Esophagus muscularis mucosa (tissue), 4 donors: Measurements from ENCODE around the gene PLEK2. TPM values are rescaled to one million over a fixed set of nuclear protein-coding genes. Genes with fewer than 3 reads are reported as not detected.

ENCODE experiments used
- DNase-seq: peaks from one replicate; pipeline ENCODE4 v3.0.0-alpha.2; 2017; ENCODE audit errors: extremely low spot score
- H3K27ac ChIP-seq, 4 donors: fragments of 200-600 bp; sonication (generic); replicated peaks in 1 of 4; 1 replicate in 3 of 4; 2 replicates in 1 of 4; pipeline ENCODE4 v1.5.1; 2016 to 2019; ENCODE audit warnings: mild to moderate bottlenecking in 1 of 4
- H3K27me3 ChIP-seq, 4 donors: fragments of 200-600 bp; sonication (generic); one replicate each; pipeline versions ENCODE4 v1.5.1 to v1.6.0; 2016 to 2019
- H3K36me3 ChIP-seq, 4 donors: fragments of 200-600 bp; sonication (generic); one replicate each; pipeline ENCODE4 v1.5.1; 2016 to 2019
- H3K4me1 ChIP-seq, 4 donors: fragments of 200-600 bp; sonication (generic); one replicate each; pipeline ENCODE4 v1.5.1; 2016 to 2019
- H3K4me3 ChIP-seq, 4 donors: fragments of 200-600 bp; sonication (generic); 1 replicate in 2 of 4; 2 replicates in 2 of 4; pipeline ENCODE4 v1.5.1; 2016 to 2019; ENCODE audit warnings: mild to moderate bottlenecking in 4 of 4, moderate library complexity in 1 of 4
- H3K9me3 ChIP-seq, 4 donors: fragments of 200-600 bp; sonication (generic); 1 replicate in 3 of 4; 2 replicates in 1 of 4; pipeline ENCODE4 v1.5.1; 2016 to 2019
- EP300 ChIP-seq: sonication (generic); formaldehyde crosslinking; IDR thresholded peaks from one replicate; pipeline ENCODE4 v1.6.1; 2017; ENCODE audit warnings: antibody characterized with exemption
- POLR2A ChIP-seq: fragments of 450-650 bp; IDR thresholded peaks from one replicate; pipeline ENCODE4 v1.6.1; 2017; ENCODE audit warnings: antibody characterized with exemption, moderate library complexity, mild to moderate bottlenecking, low read depth
- POLR2AphosphoS5 ChIP-seq, 2 donors: sonication (generic); formaldehyde crosslinking; IDR thresholded peaks; one replicate each; pipeline ENCODE4 v1.6.1; 2017; ENCODE audit warnings: antibody characterized with exemption in 2 of 2
- WGBS: methylation state at CpG from one replicate; pipeline ENCODE4 v1.1.5; 2018; 5-methylcytosine and 5-hydroxymethylcytosine counted together
- intact Hi-C: fragments of 100-400 bp; cut with DNase I; formaldehyde crosslinking; loops from one replicate; pipeline ENCODE4 v1.15.1; 2023
- total RNA-seq, 4 donors: library from RNA; depleted of rRNA; stranded (reverse); fragments of >200 nt; gene quantifications; one replicate each; pipeline versions ENCODE4 v1.1.0 to v1.2.1, GENCODE V29; 2016
- TF ChIP-seq, protein P1 (sequence below), 3 experiments: fragments of 200-600 bp in 2 of 3; fragments of 450-650 bp in 1 of 3; sonication (generic) in 2 of 3; IDR thresholded peaks; one replicate each; pipeline ENCODE4 v1.5.1; 2017 to 2019; ENCODE audit warnings: antibody characterized with exemption in 3 of 3, mild to moderate bottlenecking in 2 of 3, moderate library complexity in 1 of 3

The PLEK2 gene
- total RNA-seq, 4 donors from 2014 or later = 0.40 to 0.66 (median 0.65) TPM; not detected in 1

DNA sequence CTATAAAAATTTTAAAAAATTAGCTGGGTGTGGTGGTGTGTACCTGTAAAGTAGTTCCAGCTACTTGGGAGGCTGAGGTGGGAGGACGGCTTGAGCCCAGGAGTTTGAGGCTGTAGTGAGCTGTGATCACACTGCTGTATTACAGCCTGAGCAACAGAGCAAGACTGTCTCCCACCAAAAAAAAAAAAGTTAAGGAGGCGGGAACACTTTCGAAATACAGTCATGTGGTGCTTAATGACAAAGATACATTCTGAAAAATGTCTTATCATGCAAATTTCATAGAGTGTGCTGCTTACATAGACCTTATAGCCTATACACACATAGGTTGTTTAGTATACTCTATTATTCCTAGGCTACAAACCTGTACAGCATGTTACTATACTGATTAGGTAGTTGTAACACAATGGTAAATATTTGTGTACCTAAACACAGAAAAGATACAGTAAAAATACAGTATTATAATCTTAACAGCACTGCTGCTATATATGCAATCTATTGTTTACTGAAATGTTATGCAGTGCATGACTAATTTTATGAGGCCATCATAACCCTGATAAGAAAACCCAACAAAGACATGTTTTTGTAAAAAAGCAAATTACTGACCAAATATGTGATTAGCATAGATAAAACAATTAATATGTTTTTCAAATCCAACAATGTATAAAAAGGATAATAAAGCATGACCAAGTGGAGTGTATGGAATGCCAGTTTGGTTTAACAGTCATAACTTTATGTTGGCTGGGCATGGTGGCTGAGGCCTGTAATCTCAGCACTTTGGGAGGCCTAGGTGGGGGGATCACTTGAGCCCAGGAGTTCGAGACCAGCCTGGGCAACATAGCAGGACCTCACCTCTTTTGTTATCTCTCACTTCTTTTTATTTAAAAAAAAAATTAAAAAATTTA lies 40.5 kb downstream of the PLEK2 start:
- peaks cover 31 to 100% (median 75%) of the 10 kb centered on the region in 4 donors for H3K36me3 ChIP-seq
- H3K4me1 ChIP-seq = peaks cover 0 to 18% (median 8%) of the 10 kb centered on the region in 4 donors
- no peaks in the 10 kb centered on the region for H3K27me3 ChIP-seq
- 96% methylated on average over 4 of the region's 4 CpGs for WGBS
- no peaks in the 10 kb centered on the region for H3K9me3 ChIP-seq
- TF ChIP-seq EP300 (no peak), POLR2AphosphoS5 (IDR thresholded peaks at IDR 0.05) (no peak), POLR2A (no peak)
- TF ChIP-seq, protein P1, sequence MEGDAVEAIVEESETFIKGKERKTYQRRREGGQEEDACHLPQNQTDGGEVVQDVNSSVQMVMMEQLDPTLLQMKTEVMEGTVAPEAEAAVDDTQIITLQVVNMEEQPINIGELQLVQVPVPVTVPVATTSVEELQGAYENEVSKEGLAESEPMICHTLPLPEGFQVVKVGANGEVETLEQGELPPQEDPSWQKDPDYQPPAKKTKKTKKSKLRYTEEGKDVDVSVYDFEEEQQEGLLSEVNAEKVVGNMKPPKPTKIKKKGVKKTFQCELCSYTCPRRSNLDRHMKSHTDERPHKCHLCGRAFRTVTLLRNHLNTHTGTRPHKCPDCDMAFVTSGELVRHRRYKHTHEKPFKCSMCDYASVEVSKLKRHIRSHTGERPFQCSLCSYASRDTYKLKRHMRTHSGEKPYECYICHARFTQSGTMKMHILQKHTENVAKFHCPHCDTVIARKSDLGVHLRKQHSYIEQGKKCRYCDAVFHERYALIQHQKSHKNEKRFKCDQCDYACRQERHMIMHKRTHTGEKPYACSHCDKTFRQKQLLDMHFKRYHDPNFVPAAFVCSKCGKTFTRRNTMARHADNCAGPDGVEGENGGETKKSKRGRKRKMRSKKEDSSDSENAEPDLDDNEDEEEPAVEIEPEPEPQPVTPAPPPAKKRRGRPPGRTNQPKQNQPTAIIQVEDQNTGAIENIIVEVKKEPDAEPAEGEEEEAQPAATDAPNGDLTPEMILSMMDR (IDR thresholded peaks at IDR 0.05) = no peak
- H3K4me3 ChIP-seq = no peak overlapping the region
- intact Hi-C loops = no loop called here
- H3K27ac ChIP-seq = no peak overlapping the region
- no peak for DNase-seq

DNA sequence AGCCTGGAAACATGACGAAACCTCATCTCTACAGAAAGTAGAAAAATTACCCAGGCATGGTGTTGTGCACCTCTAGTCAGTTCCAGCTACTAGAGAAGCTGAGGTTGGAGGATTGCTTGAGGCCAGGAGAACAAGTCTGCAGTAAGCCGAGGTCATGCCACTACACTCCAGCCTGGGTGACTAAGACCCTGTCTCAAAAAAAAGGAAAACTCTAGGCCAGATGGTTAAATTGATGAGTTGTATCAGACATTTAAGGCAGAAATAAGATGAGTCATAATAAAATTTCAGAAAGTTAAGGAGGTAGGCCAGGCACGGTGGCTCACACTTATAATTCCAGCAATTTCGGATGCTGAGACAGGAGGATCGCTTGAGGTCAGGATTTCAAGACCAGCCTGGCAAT lies 41.1 kb downstream of the PLEK2 start:
- H3K36me3 ChIP-seq = peaks cover 35 to 100% (median 77%) of the 10 kb centered on the region in 4 donors
- 85% methylated on average over 5 of the region's 5 CpGs for WGBS
- no peak overlapping the region for H3K27ac ChIP-seq
- DNase-seq = no peak
- intact Hi-C loops = no loop called here
- TF ChIP-seq POLR2A (no peak), EP300 (no peak), POLR2AphosphoS5 (IDR thresholded peaks at IDR 0.05) (no peak)
- TF ChIP-seq, protein P1 (IDR thresholded peaks at IDR 0.05) = no peak
- no peak overlapping the region for H3K4me3 ChIP-seq
- H3K27me3 ChIP-seq = no peaks in the 10 kb centered on the region
- H3K9me3 ChIP-seq = no peaks in the 10 kb centered on the region
- H3K4me1 ChIP-seq = peaks cover 0 to 24% (median 8%) of the 10 kb centered on the region in 4 donors

DNA sequence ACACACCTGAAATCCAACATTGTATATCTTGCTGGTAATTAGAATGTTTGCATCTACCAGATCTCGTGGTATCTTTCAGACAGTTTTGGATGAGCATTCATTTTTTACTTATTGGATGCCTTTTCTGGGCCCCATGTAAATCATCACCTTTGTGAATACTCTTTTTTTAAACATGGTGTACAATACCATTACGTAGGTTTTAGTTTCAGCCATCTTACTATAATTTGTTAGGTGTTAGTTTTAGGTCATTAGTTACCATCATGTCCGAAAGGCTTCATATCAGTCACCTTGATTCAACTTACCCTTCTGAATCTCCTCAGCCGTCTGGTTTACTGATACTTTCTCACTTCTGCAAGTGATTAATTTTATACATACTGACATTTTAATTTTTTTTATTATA lies 46.5 kb downstream of the PLEK2 start:
- peaks cover 33 to 71% (median 52%) of the 10 kb centered on the region in 4 donors for H3K36me3 ChIP-seq
- DNase-seq = no peak
- H3K27me3 ChIP-seq = no peaks in the 10 kb centered on the region
- H3K4me3 ChIP-seq = no peak overlapping the region
- intact Hi-C loops = no loop called here
- 91% methylated on average over 4 of the region's 4 CpGs for WGBS
- peaks cover 25 to 68% (median 46%) of the 10 kb centered on the region in 4 donors for H3K4me1 ChIP-seq
- H3K9me3 ChIP-seq = no peaks in the 10 kb centered on the region
- no peak overlapping the region for H3K27ac ChIP-seq
- TF ChIP-seq POLR2AphosphoS5 (IDR thresholded peaks at IDR 0.05) (no peak), EP300 (no peak), POLR2A (no peak)
- TF ChIP-seq, protein P1 (IDR thresholded peaks at IDR 0.05) = no peak

DNA sequence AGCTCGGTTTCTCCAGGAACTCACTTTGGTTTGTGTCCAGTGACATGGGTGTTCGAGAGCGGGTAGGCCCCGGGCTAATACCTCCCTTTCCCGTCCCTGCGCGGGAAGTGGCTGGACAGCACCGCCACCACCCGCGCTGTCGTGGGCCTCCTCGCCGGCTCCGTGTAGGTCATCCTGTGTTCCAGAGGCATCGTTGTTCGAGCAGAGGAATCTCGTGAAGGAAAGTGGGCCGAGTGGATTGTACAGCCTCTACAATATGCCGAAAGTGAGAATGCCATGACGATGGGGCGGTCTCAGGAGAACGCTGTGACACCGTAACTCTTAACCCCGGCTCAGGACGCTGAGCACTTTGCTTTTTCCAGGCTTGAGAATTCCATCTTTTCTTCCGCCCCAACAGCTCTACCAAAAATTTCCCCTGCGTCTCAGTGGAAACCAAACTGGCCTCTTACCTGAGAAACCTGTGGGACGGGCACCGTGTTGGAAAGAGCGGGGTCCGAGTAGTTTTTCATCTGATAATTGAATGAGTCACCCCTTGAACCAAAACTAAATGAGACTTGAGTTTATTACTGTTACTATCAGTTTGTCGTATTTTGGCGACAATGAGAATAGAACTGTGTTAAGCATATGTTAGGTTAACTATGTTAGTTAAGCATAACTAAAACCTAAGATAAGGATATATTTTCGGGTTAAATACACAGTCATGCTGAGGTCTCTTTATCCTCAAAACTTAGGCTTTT lies 51.3 kb downstream of the PLEK2 start:
- Histone ChIP-seq H3K9me3 (no peaks in the 10 kb centered on the region), H3K27ac (peak overlapping the region; percentile 82 to 93 (median 90)), H3K27me3 (no peaks in the 10 kb centered on the region), H3K4me3 (peak overlapping the region; percentile 64 to 81 (median 72)), H3K36me3 (peaks cover 6 to 23% (median 13%) of the 10 kb centered on the region in 4 donors), H3K4me1 (peaks cover 56 to 76% (median 69%) of the 10 kb centered on the region in 4 donors)
- intact Hi-C loops = no loop called here
- DNase-seq = no peak
- TF ChIP-seq POLR2AphosphoS5 (IDR thresholded peaks at IDR 0.05) = no peak
- TF ChIP-seq POLR2A = no peak
- TF ChIP-seq, protein P1 (IDR thresholded peaks at IDR 0.05) = no peak
- TF ChIP-seq EP300 = no peak
- WGBS = 5% methylated on average over 9 of the region's 34 CpGs
